IPS-15b (cell line): ENCODE data around the gene PRX.

ENCODE experiments used
- H3K27me3 ChIP-seq: one replicate; pipeline ENCODE4 v1.6.1; 2013; ENCODE audit warnings: low read length; ENCODE audit not compliant: control insufficient read depth, insufficient read depth
- H3K36me3 ChIP-seq: one replicate; pipeline ENCODE4 v1.6.1; 2013; ENCODE audit warnings: low read length; ENCODE audit not compliant: control insufficient read depth, insufficient read depth
- H3K4me1 ChIP-seq: one replicate; pipeline ENCODE4 v1.6.1; 2013; ENCODE audit warnings: mild to moderate bottlenecking, low read length; ENCODE audit not compliant: control insufficient read depth, insufficient read depth
- H3K4me3 ChIP-seq: one replicate; pipeline ENCODE4 v1.5.1; 2013; ENCODE audit warnings: low read depth, low read length
- H3K9ac ChIP-seq: one replicate; pipeline ENCODE4 v1.6.1; 2013; ENCODE audit warnings: low read depth, mild to moderate bottlenecking, low read length
- H3K9me3 ChIP-seq: one replicate; pipeline ENCODE4 v1.6.1; 2013; ENCODE audit warnings: mild to moderate bottlenecking, low read length; ENCODE audit not compliant: control insufficient read depth, insufficient read depth

The PRX gene

GRCh38 chr19:40420451-40420765 lies 7.2 kb upstream of the PRX start:
- no peaks in the 10 kb centered on the region for H3K9me3 ChIP-seq
- peak overlapping the region; percentile 81 for H3K4me3 ChIP-seq
- no peaks in the 10 kb centered on the region for H3K27me3 ChIP-seq
- peak overlapping the region; percentile 70 for H3K9ac ChIP-seq
- H3K4me1 ChIP-seq = peaks cover 3% of the 10 kb centered on the region
- peaks cover 4% of the 10 kb centered on the region for H3K36me3 ChIP-seq

GRCh38 chr19:40419780-40420179 lies 6.6 kb upstream of the PRX start:
- H3K9me3 ChIP-seq = no peaks in the 10 kb centered on the region
- H3K9ac ChIP-seq = no peak overlapping the region
- H3K36me3 ChIP-seq = peaks cover 4% of the 10 kb centered on the region
- peaks cover 3% of the 10 kb centered on the region for H3K4me1 ChIP-seq
- no peaks in the 10 kb centered on the region for H3K27me3 ChIP-seq
- H3K4me3 ChIP-seq = no peak overlapping the region

GRCh38 chr19:40419066-40419612 lies 6.0 kb upstream of the PRX start:
- H3K9me3 ChIP-seq = no peaks in the 10 kb centered on the region
- H3K4me1 ChIP-seq = peaks cover 3% of the 10 kb centered on the region
- H3K27me3 ChIP-seq = no peaks in the 10 kb centered on the region
- H3K36me3 ChIP-seq = peaks cover 4% of the 10 kb centered on the region
- no peak overlapping the region for H3K4me3 ChIP-seq
- H3K9ac ChIP-seq = no peak overlapping the region

GRCh38 chr19:40418040-40418439 lies 4.9 kb upstream of the PRX start:
- peaks cover 3% of the 10 kb centered on the region for H3K4me1 ChIP-seq
- no peaks in the 10 kb centered on the region for H3K27me3 ChIP-seq
- no peak overlapping the region for H3K9ac ChIP-seq

GRCh38 chr19:40417643-40417981 lies 4.4 kb upstream of the PRX start:
- peaks cover 2% of the 10 kb centered on the region for H3K36me3 ChIP-seq
- peak overlapping the region; percentile 26 for H3K9ac ChIP-seq
- no peaks in the 10 kb centered on the region for H3K9me3 ChIP-seq
- no peak overlapping the region for H3K4me3 ChIP-seq
- peaks cover 3% of the 10 kb centered on the region for H3K4me1 ChIP-seq
- H3K27me3 ChIP-seq = no peaks in the 10 kb centered on the region

More at GRCh38 chr19:40418040-40418439, 4.9 kb upstream of the PRX start:
- H3K36me3 ChIP-seq = peaks cover 4% of the 10 kb centered on the region
- H3K9me3 ChIP-seq = no peaks in the 10 kb centered on the region
- H3K4me3 ChIP-seq = no peak overlapping the region

GRCh38 chr19:40416918-40417642 lies 3.9 kb upstream of the PRX start:
- Histone ChIP-seq H3K27me3 (no peaks in the 10 kb centered on the region), H3K4me3 (no peak overlapping the region), H3K9me3 (no peaks in the 10 kb centered on the region), H3K36me3 (no peaks in the 10 kb centered on the region), H3K9ac (peak overlapping the region; percentile 26), H3K4me1 (peaks cover 3% of the 10 kb centered on the region)

GRCh38 chr19:40415768-40416167 lies 2.6 kb upstream of the PRX start:
- H3K4me3 ChIP-seq = no peak overlapping the region
- H3K9ac ChIP-seq = no peak overlapping the region
- H3K27me3 ChIP-seq = no peaks in the 10 kb centered on the region
- H3K4me1 ChIP-seq = peaks cover 3% of the 10 kb centered on the region
- H3K9me3 ChIP-seq = no peaks in the 10 kb centered on the region
- H3K36me3 ChIP-seq = no peaks in the 10 kb centered on the region

GRCh38 chr19:40414542-40415535 lies 1.7 kb upstream of the PRX start:
- Histone ChIP-seq H3K4me3 (no peak overlapping the region), H3K36me3 (no peaks in the 10 kb centered on the region), H3K9ac (no peak overlapping the region), H3K4me1 (peaks cover 5% of the 10 kb centered on the region), H3K27me3 (no peaks in the 10 kb centered on the region), H3K9me3 (no peaks in the 10 kb centered on the region)

DNA sequence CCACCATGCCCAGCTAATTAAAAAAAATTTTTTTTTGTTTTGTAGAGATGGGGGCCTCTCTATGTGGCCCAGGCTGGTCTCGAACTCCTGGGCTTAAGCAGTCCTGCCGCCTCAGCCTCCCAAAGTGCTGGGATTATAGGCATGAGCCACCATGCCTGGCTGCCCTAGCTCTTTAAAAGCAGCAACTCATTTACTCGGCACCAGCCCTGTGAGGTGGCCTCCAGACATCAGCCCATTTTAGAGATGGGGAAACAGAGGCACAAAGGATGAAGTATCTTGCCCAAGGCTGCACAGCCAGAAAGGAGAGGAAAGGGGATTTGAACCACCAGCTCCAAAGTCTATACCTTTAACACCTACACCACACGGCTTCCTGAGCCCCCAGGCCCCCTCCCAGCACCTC lies 312 bp downstream of the PRX start:
- Histone ChIP-seq H3K9me3 (no peaks in the 10 kb centered on the region), H3K4me1 (peaks cover 5% of the 10 kb centered on the region), H3K36me3 (no peaks in the 10 kb centered on the region), H3K27me3 (no peaks in the 10 kb centered on the region), H3K4me3 (peak overlapping the region; percentile 48), H3K9ac (no peak overlapping the region)

DNA sequence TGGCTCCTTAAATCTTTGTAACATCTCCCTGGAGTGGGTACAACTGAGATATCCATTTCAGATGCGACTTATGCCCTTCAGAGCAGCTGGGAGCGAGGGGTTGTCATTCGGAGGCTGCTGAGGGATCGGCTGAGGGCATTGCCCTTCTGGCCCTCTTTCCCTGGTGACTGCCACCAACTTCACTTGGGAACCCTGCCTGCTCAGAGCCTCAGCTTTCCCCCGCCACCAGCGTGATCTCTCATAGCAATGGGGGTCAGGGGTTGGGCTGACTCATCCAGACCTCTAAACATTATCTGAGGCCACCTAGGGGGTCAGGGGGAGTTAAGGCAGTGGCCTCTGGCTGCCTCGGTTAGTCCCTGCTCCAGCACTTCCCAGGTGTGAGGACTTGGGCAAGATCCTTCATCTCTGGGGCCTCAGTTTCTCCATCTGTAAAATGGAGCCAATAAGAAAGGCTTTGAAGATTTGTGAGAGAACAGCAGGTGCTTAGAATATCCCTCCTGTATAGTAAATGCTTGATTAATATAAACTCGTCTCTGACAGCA lies 1.1 kb downstream of the PRX start:
- Histone ChIP-seq H3K27me3 (no peaks in the 10 kb centered on the region), H3K9me3 (no peaks in the 10 kb centered on the region), H3K9ac (no peak overlapping the region), H3K4me3 (no peak overlapping the region), H3K4me1 (peaks cover 5% of the 10 kb centered on the region), H3K36me3 (no peaks in the 10 kb centered on the region)

DNA sequence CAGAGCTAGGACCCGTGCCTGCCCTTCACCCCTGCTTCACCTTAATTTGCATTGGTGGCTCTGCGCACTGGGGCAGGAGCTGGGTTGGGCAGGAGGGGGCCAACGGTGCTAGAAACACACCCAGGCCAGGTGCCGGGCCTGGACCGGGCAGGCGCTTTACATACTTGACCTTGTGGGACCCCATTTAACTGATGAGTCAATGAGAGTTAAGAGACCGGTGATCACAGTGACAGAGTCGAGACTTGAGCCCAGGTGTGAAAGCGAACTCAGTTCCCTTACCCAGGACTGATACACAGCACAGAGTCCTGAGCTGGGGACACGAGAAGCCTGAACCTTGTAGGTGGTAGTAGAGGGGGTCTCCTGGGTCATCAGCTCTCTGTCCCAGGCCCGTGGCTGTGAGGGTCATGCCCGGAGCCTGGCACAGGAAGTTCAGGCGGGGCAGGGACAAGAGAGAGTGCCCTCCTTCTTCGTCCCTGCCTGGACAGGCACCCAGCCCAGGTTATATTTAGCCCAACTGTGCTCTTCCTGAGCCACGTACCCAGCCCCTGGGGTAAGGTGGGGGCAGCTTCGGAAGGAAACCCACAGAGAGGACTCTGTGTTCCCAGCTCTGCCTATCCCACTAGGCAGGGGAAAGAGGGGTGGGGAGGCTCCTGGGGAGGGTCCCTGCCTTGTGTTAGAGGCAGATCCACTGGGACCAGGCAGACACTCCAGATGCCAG lies 1.9 kb downstream of the PRX start:
- peaks cover 5% of the 10 kb centered on the region for H3K4me1 ChIP-seq
- no peaks in the 10 kb centered on the region for H3K36me3 ChIP-seq
- no peaks in the 10 kb centered on the region for H3K9me3 ChIP-seq
- H3K27me3 ChIP-seq = no peaks in the 10 kb centered on the region
- no peak overlapping the region for H3K4me3 ChIP-seq
- H3K9ac ChIP-seq = no peak overlapping the region
